GM19239 (cell line): ENCODE results near the gene EFCAB11.

Source experiments
- DNase-seq: peaks from one replicate; pipeline ENCODE4 v3.0.0; 2011; ENCODE audit warnings: low spot score; ENCODE audit not compliant: insufficient read length
- FAIRE-seq: peaks from 2 replicates; lab custom pipeline; 2011; peaks lifted over from hg19 to GRCh38; lab: Jason Lieb, UNC

EFCAB11 gene

GRCh38 chr14:89957791-89958190 lies 3.3 kb upstream of the EFCAB11 start:
- DNase-seq: no peak
- no peak for FAIRE-seq

DNA sequence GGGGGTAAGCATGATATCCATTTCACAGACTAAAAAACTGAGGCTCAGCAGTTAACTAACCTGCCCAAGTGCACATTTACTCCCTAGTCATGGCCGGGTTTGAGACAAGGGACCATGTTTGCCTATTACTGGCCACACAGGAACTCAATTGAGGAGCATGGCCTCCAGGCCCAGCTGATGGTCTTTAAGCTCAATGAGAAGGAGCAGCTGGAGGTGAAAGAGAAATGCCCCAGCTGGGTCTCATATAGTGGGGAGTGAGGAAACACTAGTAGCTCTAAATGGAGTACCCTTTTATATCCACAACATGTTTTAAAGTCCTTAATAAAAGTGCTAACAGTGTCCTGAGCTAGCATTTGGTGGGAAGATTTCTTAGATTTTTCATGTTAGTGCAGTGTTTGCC lies 2.8 kb upstream of the EFCAB11 start:
- FAIRE-seq (no peak), DNase-seq (no peak)

DNA sequence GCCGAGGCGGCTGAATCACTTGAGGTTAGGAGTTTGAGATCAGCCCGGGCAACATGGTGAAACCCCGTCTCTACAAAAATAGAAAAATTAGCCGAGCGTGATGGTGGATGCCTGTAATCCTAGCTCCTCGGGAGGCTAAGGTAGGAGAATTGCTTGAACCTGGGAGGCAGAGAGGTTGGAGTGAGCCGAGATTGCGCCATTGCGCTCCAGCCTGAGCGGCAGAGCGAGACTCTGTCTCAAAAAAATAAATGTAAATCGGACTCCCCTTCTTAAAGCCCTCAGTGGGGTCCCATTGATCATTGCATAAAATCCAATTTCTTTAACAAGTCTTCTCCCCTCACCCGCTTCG lies 2.1 kb upstream of the EFCAB11 start:
- FAIRE-seq: no peak
- DNase-seq: no peak

GRCh38 chr14:89955745-89956660 lies 1.5 kb upstream of the EFCAB11 start, which contains the start of gene TDP1:
TDP1 (plus strand) TSS chr14:89955927; CDS start chr14:89963115, 7,188 bp downstream.
- FAIRE-seq: peak; percentile 94

GRCh38 chr14:89955022-89955744 lies 653 bp upstream of the EFCAB11 start:
- DNase-seq (no peak), FAIRE-seq (peak; percentile 68)

More at GRCh38 chr14:89955745-89956660, 1.5 kb upstream of the EFCAB11 start, which contains the start of gene TDP1:
- peak; percentile 74 for DNase-seq

DNA sequence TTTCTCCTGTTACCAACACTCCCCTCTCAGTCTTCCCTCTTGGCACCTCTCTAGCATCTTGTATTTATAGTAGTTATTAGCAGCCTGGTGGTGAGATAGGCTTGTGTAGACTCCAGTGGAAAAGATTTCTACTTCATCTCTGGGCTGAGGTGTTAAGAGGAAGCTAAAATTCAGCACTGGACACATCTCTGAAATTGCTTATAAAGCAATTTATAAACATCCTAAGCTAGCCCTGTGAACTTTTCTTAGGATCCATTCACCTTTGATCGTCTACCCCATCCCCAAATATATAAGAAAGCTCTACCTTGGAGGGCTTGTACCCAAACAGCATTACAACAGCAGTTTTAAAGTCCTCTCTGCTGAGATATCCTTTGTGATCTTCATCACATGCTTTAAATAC lies 928 bp downstream of the EFCAB11 start:
- FAIRE-seq (no peak), DNase-seq (no peak)

DNA sequence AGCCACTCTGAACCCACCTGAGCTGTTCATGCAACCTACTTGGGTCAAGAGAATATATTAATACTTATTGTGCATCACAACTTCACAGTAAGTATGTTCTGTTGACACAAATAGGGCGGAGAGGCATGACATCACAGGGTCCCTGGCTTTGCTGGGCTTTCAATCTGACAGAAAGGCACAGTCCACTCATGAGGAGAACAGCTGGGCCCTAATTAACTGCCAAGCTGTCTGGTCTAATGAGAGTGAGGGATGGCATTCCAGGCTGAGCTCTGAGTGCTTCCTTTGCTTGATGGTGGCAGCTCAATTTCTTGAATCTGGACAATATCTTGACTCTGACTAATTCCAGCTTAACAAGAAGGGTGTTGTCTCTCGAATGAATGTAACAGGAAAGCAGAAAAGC lies 2.0 kb downstream of the EFCAB11 start:
- no peak for FAIRE-seq
- DNase-seq: no peak

- no peak for DNase-seq
- no peak for FAIRE-seq
These were observed 7.2 kb downstream of the EFCAB11 start for GRCh38 chr14:89947344-89947743.

DNA sequence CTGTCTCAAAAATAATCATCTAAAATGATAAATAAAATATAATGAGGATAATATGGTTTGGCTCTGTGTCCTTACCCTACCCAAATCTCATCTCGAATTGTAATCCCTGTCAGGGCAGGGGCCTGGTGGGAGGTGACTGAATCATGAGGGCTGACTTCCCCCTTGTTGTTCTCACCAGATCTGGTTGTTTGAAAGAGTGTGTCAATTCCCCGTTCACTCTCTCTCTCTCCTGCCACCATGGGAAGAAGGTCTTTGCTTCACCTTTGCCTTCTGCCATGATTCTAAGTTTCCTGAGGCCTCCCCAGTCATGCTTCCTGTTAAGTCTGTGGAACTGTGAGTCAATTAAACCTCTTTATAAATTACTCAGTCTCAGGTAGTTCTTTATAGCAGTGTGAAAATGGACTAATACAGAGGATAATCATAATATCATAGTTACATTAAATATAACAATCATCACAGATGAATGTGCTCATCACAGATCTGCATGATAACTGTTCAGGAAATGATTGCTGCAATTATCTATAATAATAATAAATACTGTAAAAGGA lies 12.6 kb downstream of the EFCAB11 start:
- FAIRE-seq (no peak), DNase-seq (no peak)

- DNase-seq: no peak
- FAIRE-seq: no peak
These were observed 17.8 kb downstream of the EFCAB11 start for GRCh38 chr14:89936654-89937185.

DNA sequence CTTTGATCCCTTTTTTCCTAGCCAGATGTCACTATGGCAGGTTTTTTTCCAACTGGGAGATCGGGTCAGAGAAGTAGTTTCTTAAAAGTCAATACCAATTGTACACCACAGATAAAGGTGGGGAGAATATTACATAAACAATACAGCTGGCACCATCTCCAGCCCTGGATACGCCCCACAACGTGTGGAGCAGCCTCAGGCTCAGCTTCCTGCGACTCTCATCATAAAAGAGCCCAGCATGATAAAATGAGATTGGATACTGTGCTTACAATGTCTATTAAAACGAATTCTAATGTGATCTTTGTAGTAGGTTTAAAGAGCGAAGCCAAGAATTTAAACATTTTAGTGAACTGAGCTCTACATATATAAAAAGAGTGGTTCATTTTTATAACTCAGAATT lies 21.5 kb downstream of the EFCAB11 start:
- no peak for FAIRE-seq
- no peak for DNase-seq

DNA sequence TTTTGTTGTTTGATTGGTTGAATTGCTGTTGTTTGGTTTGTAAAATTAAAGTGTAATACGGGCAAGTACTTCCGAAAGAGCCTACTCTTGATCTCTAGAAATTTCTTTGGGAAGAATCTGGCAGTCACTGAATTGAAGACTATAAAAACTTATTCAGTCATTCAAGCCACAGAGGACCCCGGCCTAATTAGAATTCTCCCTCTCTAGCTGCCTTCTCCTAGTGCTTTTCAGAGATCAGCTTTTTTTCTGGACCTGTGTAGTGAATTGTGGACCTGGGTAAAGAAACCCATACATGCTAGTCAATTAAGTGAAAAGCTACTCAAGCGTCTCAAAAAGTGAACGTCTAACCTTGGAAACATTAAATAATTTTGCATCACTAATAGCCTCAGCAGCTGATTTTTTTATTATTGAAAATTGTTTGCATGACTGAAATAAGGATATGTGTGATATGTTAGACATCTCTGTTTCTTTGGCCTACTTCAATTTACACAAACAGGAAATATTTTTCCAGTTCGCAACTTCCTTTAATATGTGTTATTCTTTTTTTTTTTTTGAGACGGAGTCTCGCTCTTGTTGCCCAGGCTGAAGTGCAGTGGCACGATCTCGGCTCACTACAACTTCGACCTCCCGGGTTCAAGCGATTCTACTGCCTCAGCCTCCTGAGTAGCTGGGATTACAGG lies 27.2 kb downstream of the EFCAB11 start:
- DNase-seq (no peak), FAIRE-seq (no peak)

- no peak for DNase-seq
- FAIRE-seq: no peak
These were observed 27.8 kb downstream of the EFCAB11 start for GRCh38 chr14:89926694-89927093.

DNA sequence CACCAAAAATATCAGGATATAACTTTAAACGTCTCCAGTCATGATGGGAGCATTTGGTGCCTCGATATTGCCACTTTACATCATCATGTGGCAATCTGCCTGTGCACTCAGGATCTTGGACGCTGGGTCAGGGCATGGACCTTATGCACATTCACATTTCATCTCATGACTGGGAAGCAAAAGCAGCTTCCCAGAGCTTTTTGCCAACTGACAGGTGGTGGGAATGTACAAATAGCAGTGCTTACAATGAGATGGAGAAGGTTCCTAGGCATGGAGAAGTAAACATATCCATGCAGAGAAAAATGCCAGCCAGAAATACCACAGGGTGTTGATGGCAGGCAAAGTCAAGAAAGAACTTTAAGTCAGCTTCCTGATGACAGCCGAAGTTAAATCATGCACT lies 30.3 kb downstream of the EFCAB11 start:
- no peak for DNase-seq
- FAIRE-seq: no peak

DNA sequence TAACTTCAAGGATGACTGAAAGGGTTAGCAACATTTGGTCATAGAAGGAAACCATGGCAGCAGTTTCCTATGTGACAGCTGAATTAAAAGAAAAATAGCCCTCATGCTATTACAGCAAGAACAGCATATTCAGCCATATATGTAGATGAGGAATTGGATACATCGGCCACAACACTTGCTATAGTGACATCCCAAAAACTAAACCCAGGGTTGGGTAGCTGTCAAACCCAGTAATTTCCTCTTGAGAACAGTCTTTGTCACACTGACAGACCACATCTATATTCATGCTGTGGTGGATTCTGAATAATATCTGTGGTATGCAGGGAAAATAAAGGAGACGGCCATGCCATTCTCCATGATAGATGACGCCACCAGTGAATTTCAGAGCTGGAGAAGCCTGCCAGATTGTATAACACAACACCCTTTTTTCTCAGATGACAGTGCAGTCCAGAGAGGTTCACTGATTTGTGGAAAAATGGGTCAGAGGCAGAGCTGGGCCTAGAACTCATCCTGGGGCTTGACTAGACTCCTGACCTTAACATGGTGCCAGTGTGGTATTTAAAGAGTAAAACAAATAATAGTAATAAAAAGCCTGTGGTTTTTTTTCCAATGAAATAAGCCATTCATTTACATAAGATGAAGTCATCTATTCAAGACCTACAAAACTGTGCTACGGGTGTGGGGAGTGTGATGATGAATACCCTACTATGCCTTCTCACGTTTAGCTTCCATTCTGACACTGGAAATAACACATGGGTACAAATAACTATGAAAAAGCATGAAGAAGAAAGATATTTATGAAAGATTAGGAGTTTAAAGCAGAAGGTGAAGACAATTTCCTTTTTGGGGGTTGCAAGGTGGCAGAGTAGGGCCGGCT lies 32.3 kb downstream of the EFCAB11 start:
- FAIRE-seq (no peak), DNase-seq (no peak)

GRCh38 chr14:89921346-89921745 lies 33.2 kb downstream of the EFCAB11 start:
- DNase-seq (no peak), FAIRE-seq (no peak)

GRCh38 chr14:89920056-89920455 lies 34.5 kb downstream of the EFCAB11 start:
- no peak for DNase-seq
- FAIRE-seq: no peak

GRCh38 chr14:89918721-89919120 lies 35.8 kb downstream of the EFCAB11 start:
- FAIRE-seq: no peak
- no peak for DNase-seq

DNA sequence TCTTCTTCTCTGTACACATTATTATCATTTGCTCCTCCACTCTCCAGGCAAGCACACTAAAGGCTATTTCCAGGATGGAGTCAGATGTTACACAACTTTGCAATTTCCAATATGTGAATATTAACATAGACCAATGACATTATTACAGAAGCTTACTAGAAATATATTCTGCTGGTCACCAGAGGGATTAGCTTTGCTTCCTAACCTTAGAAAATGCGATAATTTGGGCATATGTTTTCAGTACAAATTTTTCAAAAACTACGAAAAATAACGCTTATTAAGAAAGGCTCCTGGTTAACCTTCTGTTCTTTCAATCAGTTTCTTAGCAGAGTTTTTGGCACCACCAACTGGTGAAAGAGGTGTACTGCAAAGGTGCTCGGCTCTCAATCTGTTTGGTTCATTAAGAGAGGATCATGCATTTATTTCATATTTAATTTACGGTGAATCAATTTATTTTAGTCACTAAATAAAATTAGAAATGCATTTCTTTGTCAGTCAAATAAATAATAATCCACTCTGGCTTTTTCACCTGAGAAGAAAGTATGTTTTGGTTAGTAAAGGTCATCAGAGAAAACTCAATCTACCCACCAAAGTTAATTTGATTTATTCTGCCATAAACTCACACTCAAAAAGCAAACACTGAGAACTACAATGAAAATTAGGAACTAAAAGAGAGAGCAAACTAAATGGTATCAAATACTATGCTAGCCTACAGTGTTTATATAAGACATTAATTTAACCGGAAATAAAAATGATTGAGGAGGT lies 39.2 kb downstream of the EFCAB11 start:
- FAIRE-seq: peak; percentile 44
- peak; percentile 35 for DNase-seq
